ENCODE measurements around the gene SIPA1L3. TPM values are rescaled to one million over a fixed set of nuclear protein-coding genes. Genes with fewer than 3 reads are reported as not detected.

The SIPA1L3 gene
- total RNA-seq, 1 donor from 2014 or later = 14.5 TPM

DNA sequence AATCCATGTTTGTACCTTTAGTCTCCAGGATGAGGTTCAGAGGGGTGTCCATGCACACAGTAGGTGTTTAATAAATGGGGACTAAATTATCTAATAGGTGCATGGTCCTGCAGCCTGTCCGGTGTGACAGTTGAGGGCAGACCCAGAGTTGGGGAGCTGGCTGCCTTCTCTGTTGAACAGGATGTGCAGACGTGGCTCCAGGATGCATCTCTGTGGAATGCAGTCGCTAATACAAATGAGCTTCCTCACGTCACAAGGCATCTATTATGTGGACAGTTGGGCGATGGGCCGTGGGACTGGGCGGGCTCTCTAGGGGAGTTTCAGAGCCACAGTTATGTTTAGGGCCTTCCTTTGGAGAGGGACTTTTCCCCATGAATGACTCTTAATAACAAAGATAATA is 71.0 kb downstream of the SIPA1L3 start:
- DNase-seq = peak; percentile 91

GRCh38 chr19:37979547-37980082 is 72.6 kb downstream of the SIPA1L3 start:
- DNase-seq = no peak

GRCh38 chr19:37980419-37981170 is 73.6 kb downstream of the SIPA1L3 start:
- DNase-seq = no peak

- DNase-seq = no peak
These were observed 74.9 kb downstream of the SIPA1L3 start for GRCh38 chr19:37981785-37982475.

DNA sequence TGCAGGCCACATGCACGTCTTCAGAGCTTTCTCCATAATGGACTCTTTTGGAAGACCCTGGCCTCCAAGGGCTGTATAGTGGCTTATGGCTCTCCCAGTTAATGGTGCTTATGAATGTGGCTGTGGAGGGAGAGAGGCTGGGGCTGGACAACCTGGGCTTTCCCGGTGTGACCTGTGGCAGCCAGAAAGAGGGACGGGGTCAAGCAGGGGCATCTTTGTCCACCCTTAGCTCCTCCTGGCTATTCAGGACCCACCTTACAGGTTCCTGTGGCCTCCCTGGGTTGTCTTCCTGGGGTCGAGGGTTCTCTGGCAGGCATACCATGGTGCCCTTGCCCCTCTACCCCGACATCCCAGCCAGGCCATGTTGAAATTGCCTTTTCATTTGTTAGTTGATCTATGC is 75.6 kb downstream of the SIPA1L3 start:
- DNase-seq = no peak

DNA sequence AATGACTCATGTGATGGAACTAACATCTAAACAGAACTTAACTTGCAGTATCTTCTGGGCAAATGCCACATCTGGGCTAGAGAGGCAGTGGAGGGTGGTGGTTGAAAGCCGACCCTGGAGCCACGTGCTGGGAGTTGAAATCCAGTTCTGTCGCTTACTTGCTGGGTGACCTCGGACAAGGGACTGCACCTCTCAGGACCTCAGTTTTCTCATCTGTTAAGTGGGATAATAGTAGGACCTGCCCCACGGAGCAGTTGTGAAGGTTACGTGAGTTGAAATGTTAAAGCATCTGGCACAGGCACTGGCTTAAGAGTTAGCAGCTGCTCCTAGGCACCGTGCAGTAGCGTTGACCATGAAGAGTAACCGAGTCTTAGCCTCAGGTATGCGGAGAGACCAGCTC is 76.1 kb downstream of the SIPA1L3 start:
- no peak for DNase-seq

- DNase-seq = no peak
These were observed 76.9 kb downstream of the SIPA1L3 start for GRCh38 chr19:37983916-37984315.

DNA sequence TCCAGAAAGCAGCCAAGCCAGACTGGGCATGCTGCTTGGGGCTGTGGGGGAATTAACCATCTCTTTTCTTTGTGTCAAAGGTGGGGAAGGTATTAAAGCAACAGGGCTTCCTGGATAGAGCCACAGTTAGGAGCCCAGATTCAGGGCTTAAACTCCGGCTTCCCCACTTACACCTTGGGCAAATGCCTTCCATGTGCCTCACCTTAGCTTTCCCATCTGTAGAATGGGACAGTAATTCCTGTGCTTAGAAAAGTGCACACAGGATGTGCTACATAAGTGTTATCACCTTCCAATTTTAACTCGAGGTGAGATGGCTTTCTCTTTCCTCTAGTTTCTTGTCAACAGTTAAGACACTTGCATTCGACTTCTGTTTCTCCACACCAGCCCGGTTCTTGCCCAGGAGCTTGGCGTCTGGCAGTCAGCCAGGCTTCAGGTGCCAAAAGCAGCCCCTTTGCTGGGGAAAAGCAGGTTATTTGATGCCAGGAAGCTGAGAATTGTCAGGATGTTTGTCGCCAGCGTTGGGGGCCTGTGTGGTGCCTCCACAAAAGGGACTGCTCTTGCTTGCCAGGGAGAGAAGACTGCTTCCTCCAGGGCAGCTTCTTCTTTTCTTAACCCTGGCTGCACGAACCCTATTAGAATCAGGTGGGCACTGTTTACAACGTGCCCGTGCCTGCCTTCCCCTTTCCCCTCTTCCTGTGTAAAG is 79.2 kb downstream of the SIPA1L3 start:
- DNase-seq = peak; percentile 10

- DNase-seq = peak; percentile 13
These were observed 80.6 kb downstream of the SIPA1L3 start for GRCh38 chr19:37987356-37988332.

- no peak for DNase-seq
These were observed 82.0 kb downstream of the SIPA1L3 start for GRCh38 chr19:37988758-37989635.

DNA sequence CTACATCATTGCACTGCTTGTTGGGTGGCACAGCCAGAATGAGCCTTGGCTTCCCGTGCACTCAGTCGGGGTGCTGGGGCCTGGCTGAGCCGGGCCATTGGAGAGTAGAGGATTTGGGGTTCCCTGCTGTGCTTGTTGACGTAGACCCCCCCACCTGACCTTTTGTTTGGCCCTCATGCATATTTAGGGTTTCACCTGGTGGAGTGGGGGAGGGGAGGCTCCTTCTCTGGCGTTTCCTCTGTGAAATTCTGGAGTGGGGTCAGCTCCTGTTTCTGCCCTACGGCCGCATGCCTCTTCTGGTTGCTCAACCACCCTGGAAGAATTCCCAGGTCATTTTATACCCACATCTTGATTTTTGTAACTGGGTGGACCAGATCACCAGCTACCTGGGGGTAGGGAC is 82.8 kb downstream of the SIPA1L3 start:
- DNase-seq = no peak

- no peak for DNase-seq
These were observed 83.4 kb downstream of the SIPA1L3 start for GRCh38 chr19:37990362-37990761.

DNA sequence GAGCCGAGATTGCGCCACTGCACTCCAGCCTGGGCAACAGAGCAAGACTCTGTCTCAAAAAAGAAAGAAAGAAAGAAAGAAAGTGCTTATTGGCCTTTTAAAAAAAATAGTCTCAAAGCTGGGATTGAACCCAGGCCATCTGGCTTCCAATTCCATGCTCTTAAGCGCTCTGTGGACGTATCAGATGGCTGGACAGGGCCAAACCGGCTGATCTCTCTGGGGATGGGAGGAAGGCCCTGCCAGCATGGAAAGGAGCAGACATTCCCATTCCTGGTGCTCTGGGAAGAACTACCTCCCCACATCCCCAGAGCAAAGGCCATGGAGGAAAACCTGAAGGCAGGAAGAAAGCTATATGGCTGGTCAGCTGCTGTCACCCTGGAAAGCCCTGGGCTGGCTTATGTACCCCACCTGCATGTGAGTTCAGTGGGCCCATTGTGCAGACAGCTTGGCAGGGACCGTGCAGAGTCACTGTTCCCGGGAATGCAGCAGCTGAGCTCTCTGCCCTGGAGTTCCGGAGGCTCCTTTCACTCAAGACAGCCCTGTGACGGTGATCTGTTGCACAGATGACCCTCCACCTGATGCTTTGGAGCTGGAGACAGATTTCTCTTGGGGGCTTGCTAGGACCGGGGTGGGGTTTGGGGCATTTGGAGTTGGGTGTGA is 84.3 kb downstream of the SIPA1L3 start:
- DNase-seq = no peak

DNA sequence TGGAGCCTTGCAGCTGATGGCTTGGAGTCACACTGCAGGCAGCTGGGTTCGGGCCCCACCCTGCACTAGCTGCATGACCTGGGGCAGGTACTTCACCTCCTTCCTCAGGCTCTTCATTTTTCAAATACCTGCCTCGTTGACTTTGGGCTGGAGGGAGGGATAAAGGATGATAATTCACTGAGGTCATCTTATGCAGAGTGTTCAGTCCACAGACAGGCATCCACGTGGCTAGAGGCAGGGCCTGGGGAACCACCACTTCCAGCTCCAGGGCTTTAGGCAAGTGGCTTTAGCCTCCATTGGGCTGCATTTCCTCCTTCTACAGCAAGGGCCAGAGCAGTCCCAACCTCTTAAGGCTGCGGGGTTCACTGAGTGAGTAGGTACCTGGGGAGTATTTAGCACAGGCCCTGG is 84.8 kb downstream of the SIPA1L3 start:
- DNase-seq = no peak

DNA sequence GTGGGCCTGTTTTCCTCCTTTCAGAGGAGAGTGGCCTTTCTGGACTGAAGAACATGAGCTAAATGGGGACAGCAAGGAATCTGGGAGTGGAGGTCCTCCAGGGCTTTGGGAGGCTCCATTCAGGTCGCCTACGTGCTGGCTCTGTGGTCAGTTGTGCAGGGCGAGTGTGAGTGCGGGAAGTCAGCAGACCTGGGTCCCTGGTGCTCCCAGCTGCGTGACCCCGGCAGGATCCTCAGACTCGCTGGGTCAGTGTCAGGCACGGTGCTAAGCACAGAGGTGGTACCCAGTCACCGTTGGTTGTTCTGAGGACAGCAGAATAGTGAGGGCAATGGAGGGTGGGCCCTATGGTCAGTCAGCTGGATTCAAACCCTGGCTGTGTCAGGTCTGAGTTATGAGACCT is 85.8 kb downstream of the SIPA1L3 start:
- DNase-seq = no peak

DNA sequence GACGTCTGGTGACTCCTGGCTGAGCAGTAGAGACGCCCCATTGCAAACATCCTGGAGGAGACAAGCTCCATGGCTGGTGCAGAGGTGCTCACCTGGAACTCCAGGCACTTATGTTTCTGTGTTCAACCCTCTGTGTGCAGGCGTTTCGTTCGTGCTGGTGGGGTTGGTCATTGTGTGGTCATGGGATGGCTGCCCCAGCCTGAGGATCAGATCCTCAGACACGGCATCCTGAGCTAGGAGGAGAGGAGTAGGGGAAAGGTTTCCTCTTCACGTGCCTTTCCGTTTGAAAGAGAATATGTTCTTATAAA is 87.8 kb downstream of the SIPA1L3 start:
- DNase-seq = no peak

- no peak for DNase-seq
These were observed 88.3 kb downstream of the SIPA1L3 start for GRCh38 chr19:37995346-37995745.

GRCh38 chr19:37997911-37998344 is 90.9 kb downstream of the SIPA1L3 start:
- DNase-seq = peak; percentile 85

- DNase-seq = no peak
These were observed 91.8 kb downstream of the SIPA1L3 start for GRCh38 chr19:37998801-37999308.
